Parathyroid adenoma (tissue), 2 donors: ENCODE measurements around the gene RNF227.

Source experiments
- H2AFZ ChIP-seq: fragments of 300-600 bp; sonication (generic); one replicate; pipeline ENCODE4 v1.7.0; 2017; ENCODE audit warnings: antibody characterized with exemption, mild to moderate bottlenecking
- H3K27ac ChIP-seq: fragments of 300-600 bp; sonication (generic); one replicate; pipeline ENCODE4 v1.7.0; 2017
- H3K27me3 ChIP-seq: fragments of 300-600 bp; sonication (generic); one replicate; pipeline ENCODE4 v1.7.0; 2017; ENCODE audit warnings: low read length; ENCODE audit not compliant: control insufficient read depth, insufficient read depth
- H3K36me3 ChIP-seq: fragments of 300-600 bp; sonication (generic); one replicate; pipeline ENCODE4 v1.7.0; 2017; ENCODE audit warnings: low read length; ENCODE audit not compliant: control insufficient read depth, insufficient read depth
- H3K4me1 ChIP-seq: fragments of 300-600 bp; sonication (generic); one replicate; pipeline ENCODE4 v1.7.0; 2017; ENCODE audit warnings: control low read depth
- H3K4me2 ChIP-seq: fragments of 300-600 bp; sonication (generic); one replicate; pipeline ENCODE4 v1.7.0; 2017; ENCODE audit warnings: low read length
- H3K4me3 ChIP-seq: fragments of 300-600 bp; sonication (generic); one replicate; pipeline ENCODE4 v1.7.0; 2017; ENCODE audit warnings: low read depth, low read length
- H3K79me2 ChIP-seq: fragments of 300-600 bp; sonication (generic); one replicate; pipeline ENCODE4 v1.7.0; 2017; ENCODE audit warnings: control low read depth
- H3K9ac ChIP-seq: fragments of 300-600 bp; sonication (generic); one replicate; pipeline ENCODE4 v1.7.0; 2017; ENCODE audit warnings: mild to moderate bottlenecking
- H3K9me3 ChIP-seq: fragments of 300-600 bp; sonication (generic); one replicate; pipeline ENCODE4 v1.7.0; 2017; ENCODE audit warnings: low read length; ENCODE audit not compliant: control insufficient read depth
- TF ChIP-seq, protein P1 (sequence below): fragments of 300-600 bp; sonication (generic); IDR thresholded peaks from one replicate; pipeline ENCODE4 v1.7.0; 2017; ENCODE audit warnings: antibody characterized with exemption, mild to moderate bottlenecking
- donor health status: primary hyperparathyroidism.

The RNF227 gene

DNA sequence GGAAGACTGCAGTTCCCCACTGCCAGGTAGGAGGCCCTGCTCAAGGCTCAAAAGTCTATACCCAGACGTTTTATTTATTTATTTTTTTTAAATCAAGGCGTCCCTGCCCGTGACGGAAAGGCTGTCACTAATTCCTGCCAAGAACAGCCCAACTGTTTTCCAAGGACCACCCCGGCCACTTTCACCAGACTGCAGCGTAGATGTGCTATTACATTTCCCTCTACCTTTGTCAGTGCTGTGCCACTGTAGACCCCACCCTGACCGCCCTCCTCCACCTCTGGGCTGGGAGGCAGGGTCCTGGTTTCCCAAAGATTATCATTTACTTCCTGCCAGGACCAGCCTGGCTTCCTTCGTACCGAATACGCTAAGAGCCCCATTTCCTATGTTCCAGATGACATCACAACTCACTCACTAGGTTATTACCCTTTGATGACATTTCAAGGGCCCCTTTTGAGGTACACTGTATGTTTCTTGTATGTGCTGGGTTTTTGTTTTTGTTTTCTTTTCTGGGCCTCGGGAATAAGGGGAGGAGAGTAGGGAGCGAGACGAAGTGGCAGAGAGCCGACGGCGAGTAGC, 6.3 kb upstream of the RNF227 start:
- H3K9ac ChIP-seq, result no peak overlapping the region

DNA sequence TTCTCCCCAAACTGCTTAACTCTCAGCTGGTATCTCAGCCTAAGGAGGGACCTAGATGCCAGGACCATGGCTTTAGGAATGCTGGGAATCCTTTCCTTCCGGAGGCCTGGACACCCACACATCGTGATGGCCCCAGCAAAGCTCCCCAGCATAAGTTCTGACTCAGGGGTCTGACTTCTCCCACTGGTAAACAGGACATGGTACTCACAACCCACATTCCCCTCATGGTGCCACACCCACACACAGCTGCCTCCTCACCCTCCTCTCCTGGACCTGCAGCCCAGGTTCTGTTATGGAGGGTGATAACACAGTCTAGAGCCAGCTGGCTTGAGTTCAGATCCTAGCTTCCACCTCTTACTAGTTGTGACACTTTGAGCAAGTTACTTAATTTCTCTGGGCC, 719 bp upstream of the RNF227 start:
- H3K27me3 ChIP-seq, result no peaks in the 10 kb centered on the region
- H3K79me2 ChIP-seq, result no peaks in the 10 kb centered on the region
- H3K36me3 ChIP-seq, result no peaks in the 10 kb centered on the region
- H3K27ac ChIP-seq, result peak overlapping the region; percentile 81
- TF ChIP-seq, protein P1, sequence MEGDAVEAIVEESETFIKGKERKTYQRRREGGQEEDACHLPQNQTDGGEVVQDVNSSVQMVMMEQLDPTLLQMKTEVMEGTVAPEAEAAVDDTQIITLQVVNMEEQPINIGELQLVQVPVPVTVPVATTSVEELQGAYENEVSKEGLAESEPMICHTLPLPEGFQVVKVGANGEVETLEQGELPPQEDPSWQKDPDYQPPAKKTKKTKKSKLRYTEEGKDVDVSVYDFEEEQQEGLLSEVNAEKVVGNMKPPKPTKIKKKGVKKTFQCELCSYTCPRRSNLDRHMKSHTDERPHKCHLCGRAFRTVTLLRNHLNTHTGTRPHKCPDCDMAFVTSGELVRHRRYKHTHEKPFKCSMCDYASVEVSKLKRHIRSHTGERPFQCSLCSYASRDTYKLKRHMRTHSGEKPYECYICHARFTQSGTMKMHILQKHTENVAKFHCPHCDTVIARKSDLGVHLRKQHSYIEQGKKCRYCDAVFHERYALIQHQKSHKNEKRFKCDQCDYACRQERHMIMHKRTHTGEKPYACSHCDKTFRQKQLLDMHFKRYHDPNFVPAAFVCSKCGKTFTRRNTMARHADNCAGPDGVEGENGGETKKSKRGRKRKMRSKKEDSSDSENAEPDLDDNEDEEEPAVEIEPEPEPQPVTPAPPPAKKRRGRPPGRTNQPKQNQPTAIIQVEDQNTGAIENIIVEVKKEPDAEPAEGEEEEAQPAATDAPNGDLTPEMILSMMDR, result no peak
- H3K9ac ChIP-seq, result no peak overlapping the region
- peaks cover 5% of the 10 kb centered on the region for H3K4me1 ChIP-seq
- H2AFZ ChIP-seq, result peak overlapping the region; percentile 86
- H3K4me3 ChIP-seq, result peak overlapping the region; percentile 79
- no peaks in the 10 kb centered on the region for H3K9me3 ChIP-seq
- no peak overlapping the region for H3K4me2 ChIP-seq

More for the DNA sequence above, 6.3 kb upstream of the RNF227 start:
- TF ChIP-seq, protein P1, result no peak
- Histone ChIP-seq H3K27ac (peak overlapping the region; percentile 1), H3K9me3 (no peaks in the 10 kb centered on the region), H3K27me3 (no peaks in the 10 kb centered on the region), H3K4me1 (peaks cover 5% of the 10 kb centered on the region), H3K4me3 (peak overlapping the region; percentile 50), H3K79me2 (no peaks in the 10 kb centered on the region), H2AFZ (peak overlapping the region; percentile 84), H3K4me2 (peak overlapping the region; percentile 71), H3K36me3 (no peaks in the 10 kb centered on the region)

DNA sequence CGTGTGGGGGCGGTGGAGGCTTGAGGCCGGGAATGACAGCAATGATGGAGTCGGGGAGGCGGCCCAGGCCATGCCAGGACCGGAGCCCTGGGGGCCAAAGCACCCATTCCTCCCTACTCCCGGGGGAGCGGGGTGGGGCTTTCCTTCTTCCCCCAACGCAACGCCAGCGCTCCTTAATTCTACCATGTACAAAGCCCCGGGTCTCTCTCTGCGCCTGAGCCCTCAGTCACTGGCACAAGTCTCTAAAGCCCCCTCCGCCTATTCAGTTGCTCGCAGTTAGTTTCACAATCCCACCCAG, 245 bp upstream of the RNF227 start:
- H3K27me3 ChIP-seq, result no peaks in the 10 kb centered on the region
- H3K4me3 ChIP-seq, result peak overlapping the region; percentile 79
- no peaks in the 10 kb centered on the region for H3K79me2 ChIP-seq
- no peaks in the 10 kb centered on the region for H3K9me3 ChIP-seq
- peaks cover 5% of the 10 kb centered on the region for H3K4me1 ChIP-seq
- TF ChIP-seq, protein P1, result no peak
- H3K36me3 ChIP-seq, result no peaks in the 10 kb centered on the region
- H3K4me2 ChIP-seq, result peak overlapping the region; percentile 94
- peak overlapping the region; percentile 86 for H2AFZ ChIP-seq
- H3K27ac ChIP-seq, result peak overlapping the region; percentile 81
- peak overlapping the region; percentile 55 for H3K9ac ChIP-seq

DNA sequence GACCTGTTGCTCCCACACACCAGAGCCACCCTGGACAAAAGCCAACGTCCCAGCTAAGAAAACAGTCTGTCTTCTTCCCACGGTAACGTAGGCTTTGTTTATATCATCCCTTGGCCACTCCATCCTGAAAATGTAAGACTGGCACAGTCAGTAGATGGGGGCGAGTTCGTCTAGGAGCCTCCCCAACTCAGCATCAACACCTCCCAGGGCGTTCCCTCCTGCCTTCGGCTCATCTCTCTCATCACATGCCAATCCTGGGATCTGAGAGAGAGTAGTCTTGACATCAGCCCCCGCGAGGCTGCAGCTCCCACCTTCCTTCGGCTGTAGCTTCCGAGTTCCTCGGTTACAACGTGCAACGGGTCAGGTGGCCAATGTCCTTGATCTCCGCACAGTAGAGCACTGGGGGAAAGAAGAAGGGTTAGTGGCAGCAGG, 894 bp downstream of the RNF227 start:
- Histone ChIP-seq H3K27ac (peak overlapping the region; percentile 81), H2AFZ (peak overlapping the region; percentile 83), H3K4me1 (peaks cover 5% of the 10 kb centered on the region), H3K36me3 (no peaks in the 10 kb centered on the region), H3K9me3 (no peaks in the 10 kb centered on the region), H3K27me3 (no peaks in the 10 kb centered on the region), H3K4me2 (peak overlapping the region; percentile 90), H3K4me3 (peak overlapping the region; percentile 68), H3K79me2 (no peaks in the 10 kb centered on the region), H3K9ac (no peak overlapping the region)
- TF ChIP-seq, protein P1, result no peak

DNA sequence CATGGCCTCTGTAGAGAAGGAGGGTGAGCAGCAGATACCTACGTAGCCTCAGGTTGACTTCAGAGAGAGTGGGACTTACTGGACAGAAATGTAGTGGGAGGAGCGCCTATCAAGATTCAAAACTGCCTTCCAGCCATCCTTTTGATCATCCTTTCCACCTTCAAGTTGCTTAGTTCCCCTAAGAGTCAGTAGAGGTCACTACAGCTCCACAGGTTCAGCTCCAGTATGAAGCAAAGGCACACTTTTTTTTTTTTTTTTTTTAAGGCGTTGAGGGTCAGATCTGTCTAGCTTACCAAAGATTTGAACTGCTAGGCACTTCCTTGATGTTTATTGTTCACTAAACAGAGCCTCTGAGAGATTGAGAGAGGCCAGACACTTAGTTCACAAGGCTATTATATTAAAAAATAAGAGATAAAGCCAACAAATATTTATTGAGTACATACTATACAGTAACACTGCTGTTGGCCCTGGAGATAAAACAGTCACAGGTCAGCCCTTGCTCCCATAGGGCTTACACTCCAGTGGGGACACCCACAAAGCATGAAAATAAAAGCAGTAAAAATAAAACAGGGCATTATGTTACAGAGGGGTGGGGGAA, 3.1 kb downstream of the RNF227 start:
- H3K4me3 ChIP-seq, result no peak overlapping the region
- H3K27ac ChIP-seq, result no peak overlapping the region
- H3K4me1 ChIP-seq, result peaks cover 5% of the 10 kb centered on the region
- no peak overlapping the region for H3K4me2 ChIP-seq
- H3K27me3 ChIP-seq, result no peaks in the 10 kb centered on the region
- no peak overlapping the region for H3K9ac ChIP-seq
- TF ChIP-seq, protein P1, result peak; percentile 75
- H2AFZ ChIP-seq, result no peak overlapping the region
- H3K9me3 ChIP-seq, result no peaks in the 10 kb centered on the region
- no peaks in the 10 kb centered on the region for H3K79me2 ChIP-seq
- H3K36me3 ChIP-seq, result no peaks in the 10 kb centered on the region
